NCI-H460 (cell line): ENCODE data around the gene MPV17L2. TPM values are rescaled to one million over a fixed set of nuclear protein-coding genes. Genes with fewer than 3 reads are reported as not detected.
"Not testable (repeated sequence)": the region's sequence is repeated elsewhere in the genome, so short reads cannot be mapped to it uniquely, and the experiment has no call there.

Experiments used
- DNase-seq: peaks from one replicate; pipeline ENCODE4 v3.0.0-alpha.2; 2016; ENCODE audit warnings: low read depth; ENCODE audit errors: extremely low read depth
- polyA plus RNA-seq: library from polyadenylated mRNA; depleted of rRNA; stranded (reverse); fragments of >200 nt; gene quantifications from 2 replicates; pipeline ENCODE4 v1.2.3, GENCODE V29; 2014; cell fraction: nucleus; rRNA removed
- total RNA-seq: library from RNA; depleted of rRNA; stranded (reverse); fragments of >200 nt; shearing (Covaris generic); gene quantifications from 2 replicates; pipeline ENCODE4 v1.2.3, GENCODE V29; 2014; rRNA removed

Gene MPV17L2
- total RNA-seq, result 7.6 and 8.1 TPM in 2 replicates
- 9.6 and 17.3 TPM in 2 replicates for polyA plus RNA-seq

DNA sequence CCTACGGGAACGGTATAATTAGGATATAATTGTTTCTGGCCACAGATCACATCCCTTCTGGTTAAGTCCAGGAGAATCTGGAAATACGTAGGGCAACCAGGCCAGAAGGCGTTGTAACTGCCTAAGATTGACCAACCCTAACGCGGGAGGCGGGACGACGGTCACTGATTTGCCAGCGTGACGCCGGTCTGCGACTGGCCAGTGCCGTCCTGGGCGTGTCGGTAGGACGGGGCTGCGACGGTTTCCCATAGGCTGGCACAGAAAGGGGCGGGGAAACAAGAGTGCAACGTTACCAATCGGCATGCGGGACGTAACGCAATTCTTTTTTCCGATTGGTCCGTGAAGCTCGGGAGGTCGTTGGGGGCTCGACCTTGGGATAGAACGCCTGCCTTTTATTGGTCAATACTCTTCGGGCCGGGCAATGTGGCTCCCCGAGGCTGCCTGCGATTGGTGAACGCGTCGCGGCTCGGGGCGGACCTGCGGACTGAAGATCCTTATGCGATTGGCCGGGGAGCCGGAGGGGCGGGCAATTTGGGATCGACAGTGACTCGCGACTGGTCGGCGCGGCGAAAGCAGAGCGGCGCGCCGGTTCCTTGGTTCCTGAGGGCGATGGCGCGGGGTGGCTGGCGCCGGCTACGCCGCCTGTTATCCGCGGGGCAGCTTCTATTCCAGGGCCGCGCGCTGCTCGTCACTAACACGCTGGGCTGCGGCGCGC is at the start of gene MPV17L2:
Gene MPV17L2, plus strand, starts transcription at position 546 of the 715 bp plus-strand sequence. Its CDS starts 64 bp downstream, at position 610.
- peak; percentile 99 for DNase-seq

DNA sequence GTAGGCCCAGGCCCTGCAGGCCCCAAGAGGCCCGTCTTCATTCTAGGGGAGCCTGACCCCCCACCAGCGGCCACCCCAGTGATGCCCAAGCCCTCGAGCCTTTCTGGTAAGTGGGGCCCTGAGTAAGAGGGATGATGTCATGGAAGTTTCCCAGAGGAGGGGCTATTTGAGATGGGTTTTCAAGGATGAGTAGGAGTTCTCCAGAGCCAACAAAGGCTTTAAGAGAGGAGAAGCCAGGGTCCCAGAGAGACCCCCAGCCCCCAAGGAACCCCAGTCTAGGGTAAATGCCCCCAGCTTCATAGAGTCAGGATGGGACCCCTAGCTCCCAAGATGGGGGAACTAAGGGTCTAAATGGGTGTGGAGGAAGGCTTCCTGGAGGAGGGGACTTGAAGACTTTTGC is 49.1 kb upstream of the MPV17L2 start:
- DNase-seq, result no peak

DNA sequence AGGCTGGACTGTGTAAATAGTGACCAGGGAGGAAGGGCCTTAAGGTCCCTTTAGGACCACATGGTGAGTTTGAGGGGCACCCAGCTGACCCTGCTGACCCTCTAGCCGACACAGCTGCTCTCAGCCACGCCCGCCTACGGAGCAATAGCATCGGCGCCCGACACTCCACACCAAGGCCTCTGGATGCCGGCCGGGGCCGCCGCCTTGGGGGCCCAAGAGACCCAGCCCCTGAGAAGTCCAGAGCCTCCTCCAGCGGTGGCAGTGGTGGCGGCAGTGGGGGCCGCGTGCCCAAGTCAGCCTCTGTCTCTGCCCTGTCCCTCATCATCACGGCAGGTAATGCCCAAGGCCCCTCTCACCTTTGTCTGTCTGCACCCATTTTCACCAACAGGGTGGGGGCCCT is 48.7 kb upstream of the MPV17L2 start:
- no peak for DNase-seq

DNA sequence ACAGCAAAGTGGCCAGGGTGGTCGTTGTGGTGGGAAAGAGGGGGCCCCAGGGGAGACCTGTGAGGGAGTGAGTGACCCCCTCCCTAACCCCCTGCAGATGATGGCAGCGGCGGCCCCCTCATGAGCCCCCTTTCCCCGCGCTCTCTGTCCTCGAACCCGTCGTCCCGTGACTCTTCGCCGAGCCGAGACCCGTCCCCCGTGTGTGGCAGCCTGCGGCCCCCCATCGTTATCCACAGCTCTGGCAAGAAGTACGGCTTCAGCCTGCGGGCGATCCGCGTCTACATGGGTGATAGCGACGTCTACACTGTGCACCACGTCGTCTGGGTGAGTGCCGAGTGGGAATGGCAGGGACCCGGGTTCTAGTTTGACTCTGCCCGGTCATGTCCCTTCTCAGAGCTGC is 48.1 kb upstream of the MPV17L2 start:
- DNase-seq, result no peak

DNA sequence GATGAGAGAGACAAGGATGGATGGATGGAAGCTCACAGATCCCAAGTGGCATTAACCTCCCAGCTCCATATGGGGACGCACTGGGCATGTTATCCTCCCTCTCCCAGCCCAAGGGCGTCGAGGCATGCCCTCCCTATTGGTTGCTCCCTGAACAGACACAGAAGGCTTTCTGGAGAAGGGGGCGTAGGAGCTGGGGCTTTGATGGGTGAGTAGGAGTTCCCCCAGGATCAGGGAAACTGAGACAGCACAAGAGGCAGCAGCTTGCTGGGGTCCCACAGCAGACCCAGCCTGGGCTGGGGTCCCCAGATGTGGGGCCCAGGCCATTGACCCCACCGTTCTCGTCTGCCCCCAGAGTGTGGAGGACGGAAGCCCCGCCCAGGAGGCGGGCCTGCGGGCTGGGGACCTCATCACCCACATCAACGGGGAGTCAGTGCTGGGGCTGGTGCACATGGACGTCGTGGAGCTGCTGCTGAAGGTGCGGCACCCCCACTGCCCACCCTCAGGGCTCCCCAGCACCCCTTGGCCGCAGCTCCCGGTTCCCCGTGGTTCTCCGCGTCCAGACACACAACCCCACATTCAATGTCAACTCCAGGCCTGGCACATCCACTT is 47.5 kb upstream of the MPV17L2 start:
- DNase-seq, result no peak

DNA sequence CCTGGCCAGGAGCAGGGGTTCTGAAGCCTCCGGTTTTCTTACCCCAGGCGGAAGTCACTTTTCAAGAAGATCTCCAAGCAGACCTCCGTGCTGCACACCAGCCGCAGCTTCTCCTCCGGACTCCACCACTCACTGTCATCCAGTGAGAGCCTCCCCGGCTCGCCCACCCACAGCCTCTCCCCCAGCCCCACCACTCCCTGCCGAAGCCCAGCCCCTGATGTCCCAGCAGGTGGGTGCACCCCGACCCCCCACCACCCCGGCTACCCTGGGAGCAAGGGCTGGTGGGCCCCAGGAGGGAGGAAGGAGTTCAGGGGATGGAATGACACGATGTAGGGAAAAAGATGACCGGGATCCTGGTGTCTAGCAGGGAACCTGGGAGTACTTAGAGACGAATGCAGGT is 45.6 kb upstream of the MPV17L2 start:
- no peak for DNase-seq

DNA sequence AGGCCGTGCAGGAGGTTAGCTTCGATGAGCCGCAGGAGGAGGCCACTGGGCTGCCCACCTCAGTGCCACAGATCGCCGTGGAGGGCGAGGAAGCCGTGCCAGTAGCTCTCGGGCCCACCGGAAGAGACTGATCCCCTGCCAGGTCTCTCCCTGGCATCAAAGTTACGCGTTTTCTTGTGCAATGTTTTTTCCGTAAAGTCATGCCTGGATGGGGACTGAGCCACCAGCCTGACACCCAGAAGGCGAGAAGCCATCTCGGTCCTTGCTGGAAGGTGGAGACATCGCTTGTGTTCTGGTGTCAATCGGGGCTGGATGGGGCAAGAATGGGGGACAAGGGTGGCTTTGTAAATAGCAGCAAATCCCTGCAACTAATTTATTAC is 43.4 kb upstream of the MPV17L2 start:
- DNase-seq, result no peak

DNA sequence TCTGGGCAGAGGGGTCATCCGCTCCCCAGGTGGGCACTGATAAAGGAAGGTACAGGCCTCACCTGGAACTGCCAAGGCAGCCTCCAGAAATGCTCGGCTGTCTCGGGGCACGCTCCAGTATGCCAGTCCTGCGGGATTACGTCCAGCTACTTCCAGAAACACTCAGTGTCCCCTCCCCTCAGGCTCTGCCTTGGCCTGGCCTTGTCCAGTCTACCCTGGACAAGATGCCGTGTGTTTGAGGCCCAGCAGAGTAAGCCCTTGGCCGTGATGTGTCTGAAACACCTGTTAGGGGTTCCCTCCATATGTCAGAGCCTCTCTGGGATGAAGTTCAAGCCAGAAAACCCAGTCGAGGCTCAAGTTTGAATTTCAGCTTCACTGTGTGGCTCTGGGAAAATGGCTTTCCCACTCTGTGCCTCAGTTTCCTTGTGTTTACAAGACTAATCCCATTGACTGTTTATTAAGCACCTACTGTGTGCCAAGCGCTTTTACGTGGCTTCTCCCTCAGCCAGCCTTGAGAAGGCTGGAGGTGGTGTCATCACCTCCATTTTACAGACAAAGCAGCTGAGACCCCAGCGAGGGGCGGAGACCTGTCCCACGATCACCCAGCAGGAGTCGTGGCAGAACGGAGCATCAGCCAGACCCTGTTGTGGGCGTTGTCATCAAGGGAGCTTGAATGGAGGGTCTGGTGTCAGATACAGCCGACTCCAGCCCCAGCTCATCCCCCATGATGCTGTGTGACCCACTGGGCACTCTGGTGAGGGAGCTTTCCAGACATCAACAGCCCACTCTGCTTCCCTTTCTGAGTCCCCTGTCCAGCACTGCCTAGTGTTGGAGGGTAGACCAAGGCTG is 42.0 kb upstream of the MPV17L2 start:
- no peak for DNase-seq

DNA sequence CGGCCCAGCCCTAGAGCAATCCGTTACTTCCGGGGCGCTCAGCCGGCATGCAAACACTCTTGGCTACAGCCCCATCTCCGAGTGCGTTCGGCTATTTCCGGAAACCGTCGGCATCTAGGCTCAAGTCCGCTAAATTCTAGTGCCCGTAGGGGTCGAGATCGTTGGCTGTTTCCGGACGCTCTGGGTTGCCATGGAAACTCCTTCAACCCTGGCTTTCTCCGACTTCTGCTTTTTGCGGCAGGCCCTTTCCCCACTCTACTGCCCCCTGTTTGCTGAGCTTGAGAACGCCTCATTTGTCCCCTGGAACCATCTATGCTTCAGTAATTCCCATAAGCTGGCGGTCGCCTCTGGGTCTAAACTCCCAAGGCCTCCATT is 40.6 kb upstream of the MPV17L2 start:
- peak; percentile 94 for DNase-seq

DNA sequence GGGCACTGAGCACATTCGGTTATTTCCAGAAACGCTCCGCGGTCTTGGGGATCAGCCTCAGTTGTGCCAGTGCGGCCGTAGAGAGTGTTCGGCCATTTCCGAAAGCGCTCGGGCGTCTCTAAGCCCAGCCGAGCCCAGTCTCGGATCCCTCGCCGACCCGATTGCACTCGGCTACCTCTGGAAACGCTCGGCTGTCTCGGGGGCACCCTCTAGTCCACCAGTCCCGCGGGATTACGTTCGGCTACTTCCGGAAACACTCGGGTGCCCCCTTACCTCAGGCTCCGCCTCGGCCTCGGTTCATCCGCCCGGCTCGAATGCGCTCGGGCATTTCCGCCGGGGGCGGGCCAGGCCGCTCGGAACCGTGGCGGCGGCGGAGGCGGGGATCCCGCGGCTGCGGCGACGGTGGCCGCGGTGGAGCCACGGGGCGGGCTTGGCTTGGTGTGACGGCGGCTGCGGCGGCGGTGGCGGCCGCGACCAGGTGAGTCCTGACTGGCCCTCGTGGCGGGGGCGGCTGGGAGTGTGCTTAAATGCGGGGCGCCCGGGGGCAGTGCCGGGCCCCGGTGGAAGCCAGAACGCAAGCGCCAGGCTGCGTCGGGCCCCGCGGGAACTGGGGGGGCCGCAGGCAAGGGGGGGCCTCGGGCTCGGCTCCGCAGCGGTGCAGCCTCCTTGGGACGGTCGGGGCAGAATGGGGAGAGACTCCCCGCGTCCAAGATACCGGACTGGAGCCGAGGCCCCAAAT is 40.0 kb upstream of the MPV17L2 start, which contains the start of gene PIK3R2:
Gene PIK3R2, plus strand, starts transcription at position 347 of the 739 bp plus-strand sequence. CDS start 2,717 bp downstream, outside the sequence.
- DNase-seq, result peak; percentile 97

DNA sequence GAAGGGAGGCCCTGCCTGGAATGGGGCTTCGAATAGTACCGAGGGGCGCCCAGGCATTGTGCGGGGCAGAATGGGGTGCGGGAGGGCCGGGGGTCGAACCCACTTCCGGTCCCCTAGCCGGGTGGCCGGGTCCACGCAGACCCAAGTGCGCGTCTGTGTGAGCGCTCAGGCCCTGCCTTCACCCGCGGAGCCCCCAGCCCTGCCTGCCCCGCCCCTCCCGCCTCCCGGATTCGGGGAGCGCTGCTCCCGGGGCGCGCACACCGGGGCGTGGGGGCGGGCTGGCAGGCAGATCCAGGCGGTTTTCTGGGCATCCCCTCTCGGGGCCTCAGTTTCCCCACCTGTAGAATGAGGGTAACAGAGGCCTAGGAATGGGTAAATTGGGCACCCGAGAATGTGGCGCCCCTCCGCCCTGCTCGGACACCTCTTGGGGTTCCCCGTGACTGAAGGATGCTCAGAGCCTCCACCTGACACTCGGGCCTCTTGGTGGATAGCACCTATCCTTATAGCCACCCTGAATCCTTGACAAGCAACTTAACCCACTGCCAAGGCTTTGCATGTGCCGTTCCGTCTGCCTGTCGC is 39.4 kb upstream of the MPV17L2 start:
- no peak for DNase-seq

DNA sequence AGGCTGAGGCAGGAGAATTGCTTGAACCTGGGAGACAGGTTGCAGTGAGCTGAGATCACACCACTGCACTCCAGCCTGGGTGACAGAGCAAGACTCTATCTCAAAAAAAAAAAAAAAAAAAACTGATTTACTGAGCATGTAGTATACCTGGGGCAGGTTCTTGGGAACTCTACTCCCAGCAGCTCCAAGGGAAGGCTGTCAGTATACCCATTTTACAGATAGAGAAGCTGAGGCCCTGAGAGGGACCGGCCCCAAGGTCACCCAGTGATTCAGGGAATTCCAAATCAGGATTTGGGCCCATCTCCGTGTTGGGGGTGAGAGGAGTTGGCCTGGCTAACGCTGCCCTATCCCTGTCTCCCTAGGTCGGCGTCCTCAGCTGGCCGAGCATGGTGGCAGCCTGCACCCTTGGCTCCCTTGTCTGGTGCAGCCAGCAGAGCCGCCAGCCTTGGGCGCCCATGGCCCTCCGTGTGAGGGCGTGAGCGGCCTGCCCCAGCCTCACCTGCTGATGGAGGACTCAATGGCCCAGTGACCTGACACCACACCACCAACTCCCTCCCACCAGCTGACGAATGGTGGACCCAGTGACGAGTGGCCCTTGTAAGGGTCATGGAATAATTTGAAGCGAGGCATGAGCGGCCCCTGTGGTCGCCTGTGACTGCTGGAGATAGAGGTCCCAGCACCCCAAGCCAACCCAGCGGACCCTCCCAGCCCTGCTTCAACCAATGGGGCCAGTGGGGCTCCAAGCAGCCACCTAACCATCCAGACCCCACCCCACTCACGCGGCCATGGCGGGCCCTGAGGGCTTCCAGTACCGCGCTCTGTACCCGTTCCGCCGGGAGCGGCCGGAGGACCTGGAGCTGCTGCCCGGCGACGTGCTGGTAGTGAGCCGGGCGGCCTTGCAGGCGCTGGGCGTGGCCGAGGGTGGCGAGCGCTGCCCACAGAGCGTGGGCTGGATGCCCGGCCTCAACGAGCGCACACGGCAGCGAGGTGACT is 37.6 kb upstream of the MPV17L2 start:
- no peak for DNase-seq

DNA sequence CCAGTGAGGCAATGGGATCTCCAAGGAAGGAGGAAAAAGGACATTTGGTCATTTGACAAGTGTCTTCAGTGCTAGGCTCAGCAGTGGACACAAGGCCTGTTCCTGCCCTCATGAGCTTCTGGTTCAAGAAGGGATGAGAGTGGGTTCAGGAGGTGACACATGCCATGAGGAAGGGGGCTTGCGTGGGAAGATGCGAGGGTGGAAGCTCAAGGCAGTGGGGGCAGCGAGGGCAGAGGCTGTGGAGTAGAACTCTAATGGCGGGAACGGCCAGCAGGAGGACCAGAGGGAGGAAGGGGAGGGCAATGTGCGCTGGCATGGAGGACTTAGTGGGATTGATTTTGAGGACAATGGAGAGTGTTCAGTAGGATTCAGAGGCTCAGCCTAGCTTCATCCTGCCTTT is 36.8 kb upstream of the MPV17L2 start:
- DNase-seq, result no peak

DNA sequence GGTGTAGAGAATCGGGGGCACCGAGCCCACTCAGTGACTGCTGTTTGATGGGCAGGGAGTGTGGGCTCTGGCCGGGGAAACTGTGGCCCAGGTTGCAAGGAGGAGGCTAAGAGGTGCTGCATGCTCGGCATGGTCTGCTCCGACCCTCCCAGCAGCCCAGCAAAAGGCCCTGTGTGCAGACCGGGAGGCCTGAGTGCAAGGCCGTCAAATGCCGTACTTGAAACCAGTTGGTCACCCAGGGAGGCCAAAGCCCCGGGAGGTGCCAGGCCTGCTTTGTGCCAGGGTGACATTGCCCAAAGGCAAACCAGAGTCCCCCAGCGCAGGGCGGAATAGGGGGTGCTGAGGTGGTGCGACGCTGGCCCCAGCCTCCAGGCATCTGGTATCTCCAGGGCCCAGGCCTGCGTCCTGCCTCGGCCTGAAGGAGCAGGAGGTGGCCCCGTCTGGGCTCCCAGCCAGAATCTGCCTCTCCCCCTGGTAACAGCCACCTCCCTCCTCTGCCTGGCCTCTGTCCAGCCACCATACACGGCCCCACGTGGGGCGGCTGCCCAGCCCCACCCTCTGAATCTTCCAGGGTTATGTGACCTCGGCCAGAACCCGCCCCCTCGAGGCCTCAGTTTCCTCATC is 36.1 kb upstream of the MPV17L2 start:
- no peak for DNase-seq

DNA sequence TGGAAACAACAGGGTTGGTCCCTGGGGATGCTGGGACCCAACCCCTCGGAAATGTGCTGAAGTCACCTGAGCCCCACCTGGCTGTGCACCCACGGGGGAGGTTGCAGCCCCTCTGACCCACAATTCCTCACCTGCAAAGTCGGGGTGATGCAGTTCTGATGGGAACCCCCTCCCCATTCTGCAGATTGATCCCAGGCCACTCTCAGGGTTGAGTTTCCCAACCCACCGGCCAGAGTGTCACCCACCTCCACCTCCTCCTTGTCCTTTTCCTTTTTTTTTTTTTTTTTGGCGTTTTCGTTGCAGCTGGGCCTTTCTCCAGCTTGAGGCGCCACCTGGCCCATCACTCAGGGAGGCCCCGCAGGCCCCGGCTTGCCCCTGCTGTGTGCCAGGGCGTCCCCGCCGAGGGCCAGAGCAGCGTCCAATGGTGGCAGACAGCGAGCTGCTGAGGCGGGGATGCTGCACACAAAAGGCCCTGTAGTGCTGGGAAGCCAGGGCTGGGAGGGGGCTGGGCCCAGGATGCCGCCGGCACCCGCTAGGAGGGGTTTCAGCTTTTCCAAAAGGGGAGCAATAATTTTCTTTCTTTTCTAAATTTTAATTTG is 35.5 kb upstream of the MPV17L2 start:
- DNase-seq, result no peak

DNA sequence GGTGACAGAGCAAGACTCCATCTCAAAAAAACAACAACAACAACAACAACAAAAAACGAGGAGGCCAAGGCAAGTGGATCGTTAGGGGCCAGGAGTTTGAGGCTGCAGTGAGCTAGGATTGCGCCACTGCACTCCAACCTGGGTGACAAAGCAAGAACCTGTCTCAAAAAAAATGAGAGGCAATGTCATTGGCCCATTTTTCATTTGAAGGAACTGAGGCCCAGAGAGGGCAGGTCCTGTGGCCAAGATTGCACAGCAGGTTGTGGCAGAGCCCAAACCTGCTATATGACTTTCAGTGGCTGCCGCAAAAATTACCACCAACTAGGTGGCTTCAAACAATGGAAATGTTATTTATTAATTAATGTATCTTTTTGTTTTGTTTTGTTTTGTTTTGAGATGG is 34.6 kb upstream of the MPV17L2 start:
- no peak for DNase-seq

DNA sequence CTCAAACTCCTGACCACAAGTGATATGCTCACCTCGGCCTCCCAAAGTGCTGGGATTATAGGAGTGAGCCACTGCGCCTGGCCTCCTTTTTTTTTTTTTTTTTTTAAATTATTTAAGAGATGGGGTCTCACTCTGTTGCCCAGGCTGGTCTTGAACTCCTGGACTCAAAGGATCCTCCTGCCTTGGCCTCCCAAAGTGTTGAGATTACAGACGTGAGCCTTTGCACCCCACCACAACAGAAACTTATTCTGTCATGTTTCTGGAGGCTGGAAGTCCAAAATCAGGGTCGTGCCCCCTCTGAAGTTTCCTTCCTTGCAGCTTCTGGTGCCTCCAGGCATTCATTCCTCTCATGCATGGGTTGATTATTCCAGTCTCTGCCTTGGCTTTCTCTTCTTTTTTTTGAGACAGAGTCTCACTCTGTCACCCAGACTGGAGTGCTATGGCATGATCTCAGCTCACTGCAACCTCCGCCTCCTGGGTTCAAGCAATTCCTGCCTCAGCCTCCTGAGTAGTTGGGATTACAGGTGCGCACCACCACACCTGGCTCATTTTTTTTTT is 33.9 kb upstream of the MPV17L2 start:
- DNase-seq, result not testable (repeated sequence)

DNA sequence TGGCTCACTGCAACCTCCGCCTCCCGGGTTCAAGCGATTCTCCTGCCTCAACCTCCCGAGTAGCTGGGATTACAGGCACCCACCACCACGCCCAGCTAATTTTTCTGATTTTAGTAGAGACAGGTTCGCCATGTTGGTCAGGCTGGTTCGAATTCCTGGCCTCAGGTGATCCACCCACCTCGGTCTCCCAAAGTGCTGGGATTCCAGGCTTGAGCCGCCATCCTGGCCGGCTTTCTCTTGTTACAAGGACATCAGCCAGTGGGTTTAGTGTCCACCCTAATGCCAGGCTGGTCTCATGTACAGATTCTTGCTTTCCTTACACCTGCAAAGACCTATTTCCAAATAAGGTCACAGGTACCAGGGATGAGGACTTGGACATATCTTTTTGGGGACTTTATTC is 33.2 kb upstream of the MPV17L2 start:
- DNase-seq, result no peak
